ENCODE data around the gene COL4A3.

The COL4A3 gene

DNA sequence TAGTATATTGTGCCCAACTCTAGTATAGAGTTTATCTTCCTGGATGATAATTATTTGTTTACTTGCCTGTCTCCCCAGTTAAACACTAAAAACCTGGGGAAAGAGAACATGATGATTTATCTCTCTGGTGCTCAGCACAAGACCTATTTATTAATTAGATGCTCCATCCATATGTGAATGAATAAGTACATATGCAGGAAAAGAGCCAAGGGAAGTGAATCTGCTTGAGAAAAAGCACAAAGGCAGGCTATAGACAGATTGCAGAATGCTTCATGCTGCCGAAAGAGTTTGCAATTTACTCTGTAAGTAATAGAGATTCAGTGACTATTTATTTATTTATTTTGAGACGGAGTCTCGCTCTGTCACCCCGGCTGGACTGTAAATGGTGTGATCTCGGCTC, 123.3 kb downstream of the COL4A3 start:
- H3K27me3 ChIP-seq (ENCODE audit: control insufficient read depth, insufficient read depth, low read length): no peaks in the 10 kb centered on the region
- H3K36me3 ChIP-seq (ENCODE audit: control insufficient read depth, insufficient read depth, low read length): no peaks in the 10 kb centered on the region
- H3K9ac ChIP-seq (ENCODE audit: low read depth, low read length): no peak overlapping the region
- H3K4me1 ChIP-seq (ENCODE audit: control insufficient read depth, insufficient read depth, low read length): no peaks in the 10 kb centered on the region
- H3K4me3 ChIP-seq (ENCODE audit: low read depth, low read length): no peak overlapping the region
- no peaks in the 10 kb centered on the region for H3K9me3 ChIP-seq (ENCODE audit: control insufficient read depth, insufficient read depth, low read length)
- no peak overlapping the region for H3K27ac ChIP-seq (ENCODE audit: low read depth, low read length)

GRCh38 chr2:227292314-227292713, 127.9 kb downstream of the COL4A3 start:
- Histone ChIP-seq H3K9me3 (ENCODE audit: control insufficient read depth, insufficient read depth, low read length) (no peaks in the 10 kb centered on the region), H3K27ac (ENCODE audit: low read depth, low read length) (no peak overlapping the region), H3K36me3 (ENCODE audit: control insufficient read depth, insufficient read depth, low read length) (no peaks in the 10 kb centered on the region), H3K4me1 (ENCODE audit: control insufficient read depth, insufficient read depth, low read length) (no peaks in the 10 kb centered on the region), H3K4me3 (ENCODE audit: low read depth, low read length) (no peak overlapping the region), H3K27me3 (ENCODE audit: control insufficient read depth, insufficient read depth, low read length) (no peaks in the 10 kb centered on the region), H3K9ac (ENCODE audit: low read depth, low read length) (no peak overlapping the region)

DNA sequence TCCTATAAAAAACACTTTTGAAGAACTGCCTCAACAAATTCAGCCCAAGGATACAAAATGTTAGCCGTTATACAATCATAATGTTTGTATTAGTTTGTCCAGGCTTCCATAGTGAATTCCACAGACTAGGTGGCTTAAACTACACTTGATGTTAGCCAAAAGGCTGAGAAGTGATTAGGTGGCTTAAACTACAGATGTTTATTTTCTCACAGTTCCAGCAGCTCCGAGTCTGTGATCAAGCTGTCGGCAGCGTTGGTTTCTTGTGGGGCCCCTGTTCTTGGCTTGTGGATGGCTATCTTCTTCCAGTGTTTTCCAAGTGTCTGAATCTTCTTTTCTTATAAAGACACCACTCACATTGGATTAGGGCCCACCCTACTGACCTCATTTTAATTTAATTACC, 129.1 kb downstream of the COL4A3 start:
- H3K27me3 ChIP-seq (ENCODE audit: control insufficient read depth, insufficient read depth, low read length): no peaks in the 10 kb centered on the region
- H3K9me3 ChIP-seq (ENCODE audit: control insufficient read depth, insufficient read depth, low read length): no peaks in the 10 kb centered on the region
- H3K36me3 ChIP-seq (ENCODE audit: control insufficient read depth, insufficient read depth, low read length): no peaks in the 10 kb centered on the region
- no peak overlapping the region for H3K4me3 ChIP-seq (ENCODE audit: low read depth, low read length)
- no peaks in the 10 kb centered on the region for H3K4me1 ChIP-seq (ENCODE audit: control insufficient read depth, insufficient read depth, low read length)
- H3K9ac ChIP-seq (ENCODE audit: low read depth, low read length): no peak overlapping the region
- H3K27ac ChIP-seq (ENCODE audit: low read depth, low read length): no peak overlapping the region

DNA sequence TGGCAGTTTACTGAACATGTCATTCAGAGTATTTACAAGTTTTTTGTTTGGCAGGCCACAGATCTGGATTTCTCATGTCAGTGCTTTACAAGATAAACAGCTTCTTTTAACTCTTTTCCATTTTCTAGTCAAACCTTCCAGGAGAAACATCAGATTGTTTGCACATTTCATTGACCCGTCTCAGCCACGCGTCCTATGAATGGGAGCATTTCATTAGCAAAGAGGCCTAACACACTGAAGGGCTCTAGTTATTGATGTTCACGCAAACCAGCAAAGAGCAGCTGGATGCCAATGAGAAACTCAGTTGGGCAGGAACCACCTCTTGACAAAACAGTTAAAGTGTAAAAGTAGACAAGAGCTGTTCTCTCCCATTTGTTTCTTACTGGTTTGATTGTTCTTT, 131.4 kb downstream of the COL4A3 start:
- no peaks in the 10 kb centered on the region for H3K4me1 ChIP-seq (ENCODE audit: control insufficient read depth, insufficient read depth, low read length)
- H3K9ac ChIP-seq (ENCODE audit: low read depth, low read length): no peak overlapping the region
- no peaks in the 10 kb centered on the region for H3K9me3 ChIP-seq (ENCODE audit: control insufficient read depth, insufficient read depth, low read length)
- H3K36me3 ChIP-seq (ENCODE audit: control insufficient read depth, insufficient read depth, low read length): no peaks in the 10 kb centered on the region
- H3K27ac ChIP-seq (ENCODE audit: low read depth, low read length): no peak overlapping the region
- no peak overlapping the region for H3K4me3 ChIP-seq (ENCODE audit: low read depth, low read length)
- H3K27me3 ChIP-seq (ENCODE audit: control insufficient read depth, insufficient read depth, low read length): no peaks in the 10 kb centered on the region

GRCh38 chr2:227296671-227297405, 132.4 kb downstream of the COL4A3 start:
- Histone ChIP-seq H3K27me3 (ENCODE audit: control insufficient read depth, insufficient read depth, low read length) (no peaks in the 10 kb centered on the region), H3K4me3 (ENCODE audit: low read depth, low read length) (no peak overlapping the region), H3K9ac (ENCODE audit: low read depth, low read length) (no peak overlapping the region), H3K4me1 (ENCODE audit: control insufficient read depth, insufficient read depth, low read length) (no peaks in the 10 kb centered on the region), H3K36me3 (ENCODE audit: control insufficient read depth, insufficient read depth, low read length) (no peaks in the 10 kb centered on the region), H3K27ac (ENCODE audit: low read depth, low read length) (no peak overlapping the region), H3K9me3 (ENCODE audit: control insufficient read depth, insufficient read depth, low read length) (no peaks in the 10 kb centered on the region)

- no peaks in the 10 kb centered on the region for H3K36me3 ChIP-seq (ENCODE audit: control insufficient read depth, insufficient read depth, low read length)
- H3K9ac ChIP-seq (ENCODE audit: low read depth, low read length): no peak overlapping the region
- no peaks in the 10 kb centered on the region for H3K4me1 ChIP-seq (ENCODE audit: control insufficient read depth, insufficient read depth, low read length)
- no peak overlapping the region for H3K4me3 ChIP-seq (ENCODE audit: low read depth, low read length)
- H3K27ac ChIP-seq (ENCODE audit: low read depth, low read length): no peak overlapping the region
- no peaks in the 10 kb centered on the region for H3K9me3 ChIP-seq (ENCODE audit: control insufficient read depth, insufficient read depth, low read length)
- H3K27me3 ChIP-seq (ENCODE audit: control insufficient read depth, insufficient read depth, low read length): no peaks in the 10 kb centered on the region
Observed at GRCh38 chr2:227301523-227301922, 137.1 kb downstream of the COL4A3 start.

DNA sequence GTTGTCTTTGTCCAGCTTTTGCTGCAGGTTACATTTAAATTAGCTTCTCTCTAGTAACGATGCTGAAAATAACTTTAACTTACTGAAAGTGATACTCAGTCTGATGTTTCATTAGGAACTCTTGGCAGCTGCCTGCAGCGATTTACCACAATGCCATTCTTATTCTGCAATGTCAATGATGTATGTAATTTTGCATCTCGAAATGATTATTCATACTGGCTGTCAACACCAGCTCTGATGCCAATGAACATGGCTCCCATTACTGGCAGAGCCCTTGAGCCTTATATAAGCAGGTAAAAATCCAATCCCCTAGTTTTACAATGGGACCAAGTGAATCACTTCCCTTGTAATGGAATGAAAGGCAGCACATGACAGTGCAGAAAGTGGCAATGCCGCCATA, 144.4 kb downstream of the COL4A3 start:
- Histone ChIP-seq H3K4me3 (ENCODE audit: low read depth, low read length) (no peak overlapping the region), H3K9ac (ENCODE audit: low read depth, low read length) (no peak overlapping the region), H3K4me1 (ENCODE audit: control insufficient read depth, insufficient read depth, low read length) (peaks cover 11% of the 10 kb centered on the region; the same call in 1 of the 2 replicates), H3K9me3 (ENCODE audit: control insufficient read depth, insufficient read depth, low read length) (no peaks in the 10 kb centered on the region), H3K36me3 (ENCODE audit: control insufficient read depth, insufficient read depth, low read length) (no peaks in the 10 kb centered on the region), H3K27me3 (ENCODE audit: control insufficient read depth, insufficient read depth, low read length) (no peaks in the 10 kb centered on the region), H3K27ac (ENCODE audit: low read depth, low read length) (no peak overlapping the region)

GRCh38 chr2:227310756-227311110, 146.3 kb downstream of the COL4A3 start:
- Histone ChIP-seq H3K4me3 (ENCODE audit: low read depth, low read length) (no peak overlapping the region), H3K9me3 (ENCODE audit: control insufficient read depth, insufficient read depth, low read length) (no peaks in the 10 kb centered on the region), H3K36me3 (ENCODE audit: control insufficient read depth, insufficient read depth, low read length) (no peaks in the 10 kb centered on the region), H3K9ac (ENCODE audit: low read depth, low read length) (no peak overlapping the region), H3K27me3 (ENCODE audit: control insufficient read depth, insufficient read depth, low read length) (no peaks in the 10 kb centered on the region), H3K4me1 (ENCODE audit: control insufficient read depth, insufficient read depth, low read length) (peaks cover 11% of the 10 kb centered on the region; the same call in 1 of the 2 replicates), H3K27ac (ENCODE audit: low read depth, low read length) (no peak overlapping the region)

DNA sequence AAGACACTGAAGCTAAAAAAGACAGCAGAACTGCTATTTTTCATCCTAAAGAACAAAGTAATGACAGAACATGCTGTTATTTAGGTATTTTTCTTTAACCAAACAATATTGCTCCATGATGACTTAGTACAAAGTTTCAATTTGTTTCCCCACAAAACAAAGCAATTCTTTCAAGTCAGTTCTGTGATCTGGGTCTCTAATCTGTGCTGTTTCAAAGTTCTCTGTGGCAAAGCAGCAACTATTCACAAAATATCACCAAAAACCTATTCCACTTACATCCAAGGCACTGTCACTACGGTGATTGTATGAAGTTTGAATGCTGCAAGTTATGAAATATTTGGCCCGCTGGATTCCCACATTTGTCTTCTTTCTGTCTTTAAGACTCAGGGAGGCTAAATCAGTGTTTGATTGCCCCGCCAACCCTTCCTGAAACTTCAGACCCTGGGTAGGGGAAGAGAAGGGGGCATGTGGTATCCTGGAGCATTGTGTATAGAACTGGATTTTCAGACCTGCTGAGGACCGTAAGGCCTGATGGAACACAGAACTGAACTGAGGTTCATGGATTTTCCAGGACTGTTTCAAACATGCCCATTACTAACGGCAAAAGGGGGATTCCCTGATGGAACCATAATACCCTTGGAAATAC, 147.6 kb downstream of the COL4A3 start:
- H3K27ac ChIP-seq (ENCODE audit: low read depth, low read length): no peak overlapping the region
- H3K36me3 ChIP-seq (ENCODE audit: control insufficient read depth, insufficient read depth, low read length): no peaks in the 10 kb centered on the region
- no peaks in the 10 kb centered on the region for H3K9me3 ChIP-seq (ENCODE audit: control insufficient read depth, insufficient read depth, low read length)
- H3K4me1 ChIP-seq (ENCODE audit: control insufficient read depth, insufficient read depth, low read length): peaks cover 11% of the 10 kb centered on the region; the same call in 1 of the 2 replicates
- no peak overlapping the region for H3K4me3 ChIP-seq (ENCODE audit: low read depth, low read length)
- H3K27me3 ChIP-seq (ENCODE audit: control insufficient read depth, insufficient read depth, low read length): no peaks in the 10 kb centered on the region
- no peak overlapping the region for H3K9ac ChIP-seq (ENCODE audit: low read depth, low read length)

- Histone ChIP-seq H3K36me3 (ENCODE audit: control insufficient read depth, insufficient read depth, low read length) (no peaks in the 10 kb centered on the region), H3K27me3 (ENCODE audit: control insufficient read depth, insufficient read depth, low read length) (no peaks in the 10 kb centered on the region), H3K9me3 (ENCODE audit: control insufficient read depth, insufficient read depth, low read length) (peaks cover 1% of the 10 kb centered on the region; the same call in 1 of the 2 replicates), H3K4me3 (ENCODE audit: low read depth, low read length) (no peak overlapping the region), H3K4me1 (ENCODE audit: control insufficient read depth, insufficient read depth, low read length) (peaks cover 11% of the 10 kb centered on the region; the same call in 1 of the 2 replicates), H3K9ac (ENCODE audit: low read depth, low read length) (no peak overlapping the region), H3K27ac (ENCODE audit: low read depth, low read length) (no peak overlapping the region)
Observed at GRCh38 chr2:227312579-227312978, 148.2 kb downstream of the COL4A3 start.

DNA sequence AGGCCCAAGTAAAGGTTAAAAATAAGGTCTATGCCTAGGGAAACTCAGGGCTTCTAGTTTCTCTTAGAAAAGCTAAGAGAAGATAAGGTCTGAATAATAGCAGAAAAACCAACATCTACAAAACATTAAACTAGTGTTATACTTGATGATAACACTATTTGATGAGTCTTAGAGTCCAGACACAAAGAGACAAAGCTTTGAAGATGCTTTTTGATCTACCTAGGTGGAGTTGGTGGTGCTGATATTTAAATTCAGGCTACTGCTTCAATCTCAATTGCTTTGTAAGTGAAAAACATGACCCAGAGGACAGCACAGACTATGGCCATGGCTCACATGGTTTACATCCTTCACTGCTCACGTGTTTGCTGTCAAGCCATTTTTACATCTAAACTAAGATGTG, 148.9 kb downstream of the COL4A3 start:
- Histone ChIP-seq H3K27ac (ENCODE audit: low read depth, low read length) (no peak overlapping the region), H3K4me1 (ENCODE audit: control insufficient read depth, insufficient read depth, low read length) (peaks cover 11% of the 10 kb centered on the region; the same call in 1 of the 2 replicates), H3K27me3 (ENCODE audit: control insufficient read depth, insufficient read depth, low read length) (no peaks in the 10 kb centered on the region), H3K4me3 (ENCODE audit: low read depth, low read length) (no peak overlapping the region), H3K9ac (ENCODE audit: low read depth, low read length) (no peak overlapping the region), H3K9me3 (ENCODE audit: control insufficient read depth, insufficient read depth, low read length) (peaks cover 6% of the 10 kb centered on the region; the same call in 1 of the 2 replicates), H3K36me3 (ENCODE audit: control insufficient read depth, insufficient read depth, low read length) (no peaks in the 10 kb centered on the region)
